HEK293T (cell line): ENCODE results near the gene SEPTIN5.

Experiments used
- CTCF ChIA-PET: fragments of 350-600 bp; formaldehyde crosslinking; extraction: SDS; loops from one replicate; lab custom pipeline; 2021; ENCODE audit warnings: antibody characterized with exemption, inconsistent platforms; lab: Yijun Ruan, JAX
- POLR2A ChIA-PET: fragments of 350-600 bp; formaldehyde crosslinking; extraction: SDS; loops from one replicate; lab custom pipeline; 2020; ENCODE audit warnings: antibody characterized with exemption, inconsistent platforms; lab: Yijun Ruan, JAX
- DNase-seq: peaks from one replicate; pipeline ENCODE4 v3.0.0; 2012; ENCODE audit warnings: mixed read lengths; ENCODE audit errors: extremely low spot score
- ARNT ChIP-seq: fragments of 450-650 bp; IDR thresholded peaks from 2 replicates; pipeline ENCODE4 v1.6.1; 2017; ENCODE audit warnings: mild to moderate bottlenecking
- BHLHE40 ChIP-seq: fragments of 450-650 bp; IDR thresholded peaks from 2 replicates; pipeline ENCODE4 v1.6.1; 2016; ENCODE audit warnings: mild to moderate bottlenecking, moderate library complexity, borderline replicate concordance
- CTBP1 ChIP-seq: fragments of 450-650 bp; IDR thresholded peaks from 2 replicates; pipeline ENCODE4 v1.6.1; 2016; ENCODE audit warnings: borderline replicate concordance
- ELF4 ChIP-seq: fragments of 450-650 bp; IDR thresholded peaks from 2 replicates; pipeline ENCODE4 v1.6.1; 2017; ENCODE audit warnings: antibody characterized with exemption
- FOXA1 ChIP-seq: fragments of 450-650 bp; IDR thresholded peaks from 2 replicates; pipeline ENCODE4 v1.6.1; 2016; ENCODE audit warnings: mild to moderate bottlenecking
- FOXK2 ChIP-seq: fragments of 450-650 bp; IDR thresholded peaks from 2 replicates; pipeline ENCODE4 v1.6.1; 2016; ENCODE audit warnings: mild to moderate bottlenecking
- FOXM1 ChIP-seq: fragments of 450-650 bp; IDR thresholded peaks from 2 replicates; pipeline ENCODE4 v1.6.1; 2017; ENCODE audit warnings: mild to moderate bottlenecking, borderline replicate concordance
- HDGF ChIP-seq: fragments of 450-650 bp; IDR thresholded peaks from 2 replicates; pipeline ENCODE4 v1.6.1; 2017; ENCODE audit warnings: antibody characterized with exemption, borderline replicate concordance
- L3MBTL2 ChIP-seq: fragments of 450-650 bp; conservative IDR thresholded peaks from 2 replicates; pipeline ENCODE4 v1.6.1; 2016; ENCODE audit warnings: mild to moderate bottlenecking
- LEF1 ChIP-seq: fragments of 450-650 bp; IDR thresholded peaks from 2 replicates; pipeline ENCODE4 v1.6.1; 2017; ENCODE audit warnings: mild to moderate bottlenecking, borderline replicate concordance
- NFRKB ChIP-seq: fragments of 450-650 bp; IDR thresholded peaks from 2 replicates; pipeline ENCODE4 v1.6.1; 2016; ENCODE audit warnings: mild to moderate bottlenecking, moderate library complexity
- PKNOX1 ChIP-seq: fragments of 450-650 bp; IDR thresholded peaks from 2 replicates; pipeline ENCODE4 v1.6.1; 2016
- SP1 ChIP-seq: fragments of 450-650 bp; IDR thresholded peaks from 2 replicates; pipeline ENCODE4 v1.6.1; 2017
- SUZ12 ChIP-seq: fragments of 450-650 bp; IDR thresholded peaks from 2 replicates; pipeline ENCODE4 v1.6.1; 2016; ENCODE audit warnings: mild to moderate bottlenecking
- TARDBP ChIP-seq: fragments of 450-650 bp; IDR thresholded peaks from 2 replicates; pipeline ENCODE4 v1.6.1; 2016
- ZNF384 ChIP-seq: fragments of 450-650 bp; IDR thresholded peaks from 2 replicates; pipeline ENCODE4 v1.6.1; 2016

SEPTIN5 gene

GRCh38 chr22:19714312-19715187 is at the start of gene SEPTIN5:
Gene SEPTIN5 (plus strand): TSS chr22:19714503. CDS start chr22:19714589, 86 bp downstream.
- CTCF ChIA-PET: no interaction called here
- peak; percentile 56 for DNase-seq
- TF ChIP-seq FOXK2 (no peak), NFRKB (no peak), SP1 (no peak), TARDBP (no peak), L3MBTL2 (no peak), SUZ12 (no peak), LEF1 (no peak)
- POLR2A ChIA-PET: interaction anchor here (0.6 to 1.2 kb wide), 3 partner anchors 23 to 37 kb away, joined by 3 to 4 read pairs (median 4); no protein-coding TSS in a partner anchor

- TF ChIP-seq ZNF384: no peak
- no peak for TF ChIP-seq ARNT
- no peak for TF ChIP-seq BHLHE40
- no peak for TF ChIP-seq L3MBTL2
- TF ChIP-seq FOXM1: no peak
- no peak for TF ChIP-seq CTBP1
- CTCF ChIA-PET: interaction anchor here (0.7 kb wide), 1 partner anchor 15 kb away, joined by 3 read pairs; no protein-coding TSS in a partner anchor
- DNase-seq: no peak
- POLR2A ChIA-PET: interaction anchor here (1.3 kb wide), 1 partner anchor 12 kb away, joined by 4 read pairs; no protein-coding TSS in a partner anchor
Observed at GRCh38 chr22:19664951-19665783, 49.1 kb upstream of the SEPTIN5 start.

GRCh38 chr22:19665784-19666672 is 48.3 kb upstream of the SEPTIN5 start:
- CTCF ChIA-PET: interaction anchor here (0.7 kb wide), 1 partner anchor 14 kb away, joined by 3 read pairs; no protein-coding TSS in a partner anchor
- TF ChIP-seq SUZ12: no peak
- no peak for TF ChIP-seq PKNOX1
- TF ChIP-seq FOXA1: no peak
- no peak for TF ChIP-seq LEF1
- TF ChIP-seq NFRKB: no peak
- no peak for TF ChIP-seq L3MBTL2
- TF ChIP-seq CTBP1: no peak
- TF ChIP-seq ELF4: no peak
- TF ChIP-seq BHLHE40: no peak
- TF ChIP-seq TARDBP: no peak
- TF ChIP-seq FOXK2: no peak
- TF ChIP-seq ARNT: no peak
- POLR2A ChIA-PET: interaction anchor here (1.3 kb wide), 1 partner anchor 11 kb away, joined by 4 read pairs; no protein-coding TSS in a partner anchor
- DNase-seq: no peak

- no peak for DNase-seq
- POLR2A ChIA-PET: interaction anchor here (1.3 kb wide), 1 partner anchor 10 kb away, joined by 4 read pairs; no protein-coding TSS in a partner anchor
- CTCF ChIA-PET: no interaction called here
- TF ChIP-seq L3MBTL2 (no peak), LEF1 (no peak), FOXA1 (no peak), BHLHE40 (no peak), CTBP1 (no peak), TARDBP (no peak), SP1 (no peak), ELF4 (no peak), PKNOX1 (no peak), FOXK2 (no peak), SUZ12 (no peak), HDGF (no peak), ZNF384 (no peak), NFRKB (no peak), ARNT (no peak), FOXM1 (no peak)
Observed at GRCh38 chr22:19666673-19667593, 47.4 kb upstream of the SEPTIN5 start.
